COLO829 (cell line): ENCODE measurements around the gene C1QB.

Experiments
- DNase-seq: peaks from one replicate; pipeline ENCODE4 v3.0.0; 2012; ENCODE audit warnings: low spot score

The C1QB gene

DNA sequence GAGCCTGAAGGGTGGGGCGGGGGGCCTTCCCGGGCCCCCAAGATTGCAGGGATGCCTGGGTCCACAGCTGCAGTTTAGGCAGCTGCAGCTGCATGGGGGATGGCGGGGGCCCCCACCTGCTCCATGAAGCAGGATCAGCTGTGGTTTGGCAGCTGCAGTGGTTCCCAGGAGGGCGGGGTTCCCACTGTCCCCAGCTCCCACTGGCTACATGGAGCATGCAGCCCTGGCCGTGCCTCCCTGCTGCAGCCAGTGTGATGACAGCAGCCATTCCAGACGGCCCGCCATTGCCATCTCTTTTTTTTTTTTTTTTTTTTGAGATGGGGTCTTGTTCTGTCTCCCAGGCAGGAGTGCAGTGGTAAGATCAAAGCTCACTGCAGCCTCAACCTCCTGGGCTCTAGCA lies 17.6 kb upstream of the C1QB start:
- no peak for DNase-seq

DNA sequence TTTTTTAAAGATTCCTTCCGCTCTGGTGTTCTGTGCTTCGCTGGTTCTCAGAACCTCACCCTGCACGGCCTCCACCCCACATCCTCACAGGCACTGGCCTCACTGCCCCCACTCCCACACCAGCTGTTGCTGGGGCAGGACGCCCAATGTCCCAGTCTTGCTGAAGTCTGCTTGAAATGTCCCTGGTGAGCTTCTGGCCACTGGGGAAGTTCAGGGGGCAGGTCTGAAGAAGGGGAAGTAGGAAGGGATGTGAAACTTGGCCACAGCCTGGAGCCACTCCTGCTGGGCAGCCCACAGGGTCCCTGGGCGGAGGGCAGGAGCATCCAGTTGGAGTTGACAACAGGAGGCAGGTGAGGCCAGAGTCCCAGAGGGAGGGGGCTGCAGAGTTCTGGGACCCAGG lies 16.7 kb upstream of the C1QB start, which contains the start of gene C1QA:
Gene C1QA, plus strand, starts transcription at position 276 of the 400 bp plus-strand sequence. CDS start 989 bp downstream, outside the sequence.
- no peak for DNase-seq

DNA sequence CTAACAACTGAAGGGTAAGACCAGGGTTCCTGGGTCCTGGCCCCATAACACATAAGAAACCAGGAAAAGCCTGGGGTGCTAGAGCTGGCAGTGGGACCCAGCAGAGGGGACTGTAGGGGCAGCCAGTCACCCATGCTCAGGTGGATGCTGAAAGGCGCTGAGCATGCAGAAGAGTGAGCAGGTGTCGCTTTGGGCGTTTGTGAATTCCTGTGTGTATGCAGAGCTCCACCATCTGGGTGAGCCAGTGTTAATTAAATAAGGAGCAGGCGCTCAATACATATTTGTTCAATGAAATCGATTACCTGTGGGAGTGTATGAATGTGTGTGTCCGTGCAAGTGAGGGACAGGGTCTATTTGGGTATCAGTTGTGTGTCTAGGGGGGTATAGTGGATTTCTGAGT lies 16.1 kb upstream of the C1QB start:
- no peak for DNase-seq

DNA sequence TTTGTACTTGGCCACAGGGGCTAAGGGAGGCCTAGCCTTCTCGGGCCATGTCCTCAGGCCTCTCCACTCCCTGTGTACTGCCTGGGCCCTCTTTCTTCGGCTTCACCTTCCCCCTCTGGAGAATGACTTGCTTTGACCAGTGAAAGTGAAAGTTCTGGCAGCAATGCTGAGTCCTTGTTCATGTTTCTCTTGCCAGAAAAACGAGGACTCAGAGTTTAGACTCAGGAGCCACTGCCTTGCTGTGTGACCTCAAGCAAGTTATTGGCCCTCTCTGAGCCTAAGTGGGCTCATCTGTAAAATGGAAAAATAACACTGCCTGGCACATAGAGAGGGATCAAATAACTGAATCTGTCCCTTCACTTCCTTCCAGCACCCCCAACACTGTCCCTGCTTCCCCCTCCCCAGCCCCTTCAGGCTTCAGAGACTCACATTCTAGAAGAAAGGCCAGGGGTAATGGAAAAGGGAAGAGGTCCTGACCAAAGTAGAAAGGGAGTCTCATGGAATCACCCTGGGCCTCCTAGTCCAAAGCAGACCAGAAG lies 15.1 kb upstream of the C1QB start:
- no peak for DNase-seq

DNA sequence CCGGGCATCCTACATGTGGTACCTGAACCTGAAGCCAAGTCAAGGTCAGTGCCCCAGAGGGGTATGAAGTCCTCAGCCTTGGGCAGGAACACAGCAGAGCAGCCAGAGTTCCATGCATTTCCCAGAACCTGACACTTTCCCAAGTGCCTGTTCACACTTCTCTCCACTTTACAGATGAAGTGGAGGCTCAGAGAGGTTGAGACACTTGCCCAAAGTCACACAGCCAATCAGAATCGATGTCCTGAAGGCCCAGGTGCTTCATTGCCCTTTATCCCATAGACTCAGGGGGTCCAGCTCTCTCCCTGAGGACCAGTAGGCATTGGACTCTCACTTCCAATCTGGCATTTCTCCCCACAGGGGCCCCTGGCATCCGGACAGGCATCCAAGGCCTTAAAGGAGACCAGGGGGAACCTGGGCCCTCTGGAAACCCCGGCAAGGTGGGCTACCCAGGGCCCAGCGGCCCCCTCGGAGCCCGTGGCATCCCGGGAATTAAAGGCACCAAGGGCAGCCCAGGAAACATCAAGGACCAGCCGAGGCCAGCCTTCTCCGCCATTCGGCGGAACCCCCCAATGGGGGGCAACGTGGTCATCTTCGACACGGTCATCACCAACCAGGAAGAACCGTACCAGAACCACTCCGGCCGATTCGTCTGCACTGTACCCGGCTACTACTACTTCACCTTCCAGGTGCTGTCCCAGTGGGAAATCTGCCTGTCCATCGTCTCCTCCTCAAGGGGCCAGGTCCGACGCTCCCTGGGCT lies 14.4 kb upstream of the C1QB start:
- DNase-seq: no peak

DNA sequence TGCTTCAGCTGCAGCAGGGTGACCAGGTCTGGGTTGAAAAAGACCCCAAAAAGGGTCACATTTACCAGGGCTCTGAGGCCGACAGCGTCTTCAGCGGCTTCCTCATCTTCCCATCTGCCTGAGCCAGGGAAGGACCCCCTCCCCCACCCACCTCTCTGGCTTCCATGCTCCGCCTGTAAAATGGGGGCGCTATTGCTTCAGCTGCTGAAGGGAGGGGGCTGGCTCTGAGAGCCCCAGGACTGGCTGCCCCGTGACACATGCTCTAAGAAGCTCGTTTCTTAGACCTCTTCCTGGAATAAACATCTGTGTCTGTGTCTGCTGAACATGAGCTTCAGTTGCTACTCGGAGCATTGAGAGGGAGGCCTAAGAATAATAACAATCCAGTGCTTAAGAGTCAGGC lies 13.8 kb upstream of the C1QB start:
- no peak for DNase-seq

DNA sequence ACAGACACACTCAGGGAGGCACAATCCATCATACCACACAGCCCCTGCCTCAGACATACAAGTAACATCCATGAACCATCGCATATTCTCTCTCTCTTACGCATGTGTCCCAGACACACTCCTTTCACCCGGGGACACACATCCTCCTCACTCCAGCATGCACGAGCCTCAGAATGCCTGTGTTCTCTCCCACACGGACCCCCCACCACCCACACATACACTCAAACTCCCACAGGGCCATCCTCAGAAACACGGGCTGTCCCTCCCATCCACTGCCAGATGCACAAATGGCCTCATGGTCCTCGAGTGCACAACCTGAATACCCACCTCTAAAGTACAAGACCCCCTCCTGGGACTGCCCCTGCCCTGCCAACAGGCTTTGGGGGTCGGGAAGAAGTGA lies 11.8 kb upstream of the C1QB start:
- no peak for DNase-seq

DNA sequence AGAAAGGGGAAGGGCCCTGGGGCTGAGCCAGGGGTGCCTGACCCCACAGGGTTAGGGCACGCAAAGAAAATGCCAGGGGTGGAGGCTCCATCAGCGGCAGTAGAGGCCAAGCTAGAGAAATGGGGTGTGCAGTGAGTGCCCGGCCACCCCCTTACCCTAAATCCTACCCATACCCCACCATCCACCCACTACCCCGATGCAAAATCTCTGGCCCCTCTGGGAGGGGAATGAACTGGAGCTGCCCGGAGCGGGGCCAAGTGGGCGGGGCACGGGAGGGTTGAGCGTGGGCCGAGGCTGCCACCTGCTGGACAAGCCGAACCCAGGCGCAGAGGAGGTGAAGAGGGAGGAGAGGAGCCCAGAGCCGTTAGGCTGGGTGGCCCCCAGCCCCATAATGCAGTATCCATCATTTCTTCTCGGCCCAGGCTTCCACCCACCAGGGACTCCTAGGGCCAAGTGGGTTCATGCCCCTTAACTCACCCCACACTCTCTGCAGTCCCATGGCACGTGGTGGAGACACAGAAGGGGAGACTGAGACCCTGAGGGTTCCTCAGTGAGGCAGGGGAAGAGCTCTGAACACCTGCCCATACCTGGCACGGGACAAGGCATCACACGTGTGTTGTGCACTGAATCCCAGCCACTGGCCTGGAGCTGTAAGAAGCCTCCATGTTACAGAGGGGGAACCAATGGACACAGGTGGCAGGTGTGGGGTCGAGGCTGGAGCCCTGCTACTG lies 11.0 kb upstream of the C1QB start:
- DNase-seq: peak; percentile 28

DNA sequence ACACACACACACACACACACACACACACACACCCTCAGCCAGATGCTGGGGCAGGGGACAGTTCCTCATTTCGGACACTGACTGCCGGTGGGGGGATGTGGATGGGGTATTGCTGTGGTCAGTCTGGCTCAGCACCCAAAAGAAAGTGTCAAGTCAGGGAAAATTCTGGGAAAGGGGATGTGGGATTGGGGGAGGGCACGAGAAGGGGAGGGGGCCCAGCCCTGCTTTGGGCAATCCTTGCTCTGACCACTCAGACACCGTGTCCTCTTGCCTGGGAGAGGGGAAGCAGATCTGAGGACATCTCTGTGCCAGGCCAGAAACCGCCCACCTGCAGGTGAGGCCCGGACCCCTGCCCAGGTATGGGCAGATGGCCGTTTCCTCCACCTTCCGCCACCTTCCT lies 9.7 kb upstream of the C1QB start, which contains the start of gene C1QC:
Gene C1QC, plus strand, starts transcription at position 253 of the 400 bp plus-strand sequence. CDS start 391 bp downstream, outside the sequence.
- no peak for DNase-seq

DNA sequence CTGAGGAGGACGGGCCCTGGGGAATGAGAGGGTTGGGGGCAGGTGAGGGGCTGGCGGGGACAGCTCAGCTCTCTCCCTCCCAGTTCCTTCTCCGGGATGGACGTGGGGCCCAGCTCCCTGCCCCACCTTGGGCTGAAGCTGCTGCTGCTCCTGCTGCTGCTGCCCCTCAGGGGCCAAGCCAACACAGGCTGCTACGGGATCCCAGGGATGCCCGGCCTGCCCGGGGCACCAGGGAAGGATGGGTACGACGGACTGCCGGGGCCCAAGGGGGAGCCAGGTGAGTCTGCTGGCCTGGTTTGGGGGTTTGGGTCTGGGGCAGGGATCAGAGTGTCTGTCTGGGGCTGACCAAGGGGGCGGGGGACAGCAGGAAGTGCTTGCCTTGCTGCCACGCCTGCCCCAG lies 9.1 kb upstream of the C1QB start:
- no peak for DNase-seq

DNA sequence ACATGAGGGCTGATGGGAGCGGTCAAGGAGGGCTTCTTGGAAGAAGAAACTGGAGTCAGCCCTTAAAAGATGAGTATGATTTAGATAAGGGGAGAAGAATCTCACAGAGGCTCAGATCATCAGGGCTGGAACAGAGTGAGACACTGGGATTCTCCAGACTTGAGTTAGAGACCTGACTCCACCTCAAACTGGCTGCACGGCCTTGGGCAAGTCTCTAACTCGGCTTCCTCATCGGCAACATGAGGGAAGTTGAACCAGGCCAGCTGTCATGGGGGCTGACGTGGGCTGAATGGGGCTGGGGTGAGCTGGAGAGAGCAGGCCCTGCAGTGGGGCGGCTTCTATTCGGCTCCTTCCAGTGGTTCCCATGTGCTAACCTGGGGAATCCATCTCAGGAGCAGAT lies 7.1 kb upstream of the C1QB start:
- no peak for DNase-seq

DNA sequence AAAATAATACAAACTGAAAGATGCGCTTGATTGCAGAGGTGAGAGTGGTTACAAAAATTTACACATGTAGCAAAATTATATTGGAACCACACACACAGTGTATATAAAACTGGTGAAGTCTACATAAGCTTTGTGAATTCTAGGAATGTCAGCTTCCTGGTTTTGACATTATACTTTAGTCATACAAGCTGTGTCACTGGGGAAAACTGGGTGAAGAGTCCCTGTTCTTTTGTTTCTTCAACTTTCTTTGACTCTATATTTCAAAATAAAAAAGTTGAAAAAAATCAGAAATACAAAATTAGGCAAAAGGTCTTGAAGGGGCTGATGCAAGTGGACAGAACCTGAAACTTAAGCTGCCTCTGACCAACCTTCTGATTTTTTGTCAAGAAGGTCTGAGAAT lies 6.7 kb upstream of the C1QB start:
- DNase-seq: no peak

DNA sequence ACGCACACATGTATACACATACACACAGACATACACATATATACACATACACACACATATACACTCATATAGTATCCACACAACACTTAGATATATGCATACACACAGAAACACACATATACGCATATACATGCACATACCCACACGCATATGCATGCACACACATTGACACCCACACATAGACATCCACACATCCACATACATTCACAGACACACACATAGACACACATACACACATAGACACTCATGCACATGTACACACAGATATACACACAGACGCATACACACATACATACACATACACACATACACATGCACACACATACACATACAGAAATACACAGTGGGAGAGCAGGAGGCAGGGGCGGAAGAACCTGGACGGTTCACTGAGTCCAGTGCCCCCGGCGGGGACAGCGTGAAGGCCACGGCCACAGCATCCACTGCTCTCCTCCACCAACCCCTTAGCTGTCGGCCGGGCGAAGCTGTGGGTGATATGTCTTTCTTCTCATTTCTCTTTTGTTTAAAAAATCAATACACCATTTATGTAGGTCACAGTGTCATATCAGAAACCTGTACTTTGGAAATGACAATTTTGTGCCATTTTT lies 2.8 kb upstream of the C1QB start:
- no peak for DNase-seq

DNA sequence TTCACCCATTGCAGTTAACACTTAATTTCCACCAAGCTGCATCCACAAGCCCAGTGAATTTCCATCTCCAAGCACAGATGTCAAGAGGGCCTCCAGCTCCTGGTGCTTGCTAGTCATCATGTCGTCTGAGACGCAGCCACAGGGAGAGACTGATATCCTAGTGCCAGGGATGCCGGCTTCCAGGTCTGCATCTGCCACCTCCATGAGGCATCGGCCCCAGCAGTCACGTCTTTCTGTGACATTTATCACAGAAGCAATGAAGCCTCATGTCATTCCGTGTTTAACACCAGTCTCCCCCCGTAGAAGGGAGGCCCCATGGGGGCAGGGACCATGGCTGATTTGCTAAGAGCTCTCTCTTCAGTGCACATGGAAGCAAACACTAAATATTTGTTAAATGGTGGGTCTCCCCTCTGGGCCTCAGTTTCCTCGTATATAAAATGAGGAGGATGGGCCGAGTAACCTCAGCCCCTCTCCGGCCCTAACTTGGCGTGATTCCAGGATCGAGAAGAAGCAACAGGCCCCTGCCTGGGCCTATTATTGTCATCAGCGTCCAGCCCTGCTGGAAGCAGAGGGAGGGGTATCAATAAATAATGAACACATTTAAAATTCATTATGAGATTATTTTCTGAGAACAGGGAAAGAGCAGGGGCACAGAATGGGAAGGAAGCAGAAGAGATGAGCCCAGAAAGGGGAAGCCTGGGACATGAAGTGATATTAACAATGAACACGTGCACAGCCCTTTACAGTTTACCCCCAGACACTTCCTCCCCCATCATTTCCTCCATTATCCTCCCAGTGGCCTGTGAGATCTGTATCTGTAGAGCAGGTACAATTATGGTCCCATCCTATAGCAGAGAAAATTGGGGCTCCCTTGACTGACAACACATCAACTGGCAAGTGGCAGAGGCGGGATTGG lies 837 bp upstream of the C1QB start:
- no peak for DNase-seq

DNA sequence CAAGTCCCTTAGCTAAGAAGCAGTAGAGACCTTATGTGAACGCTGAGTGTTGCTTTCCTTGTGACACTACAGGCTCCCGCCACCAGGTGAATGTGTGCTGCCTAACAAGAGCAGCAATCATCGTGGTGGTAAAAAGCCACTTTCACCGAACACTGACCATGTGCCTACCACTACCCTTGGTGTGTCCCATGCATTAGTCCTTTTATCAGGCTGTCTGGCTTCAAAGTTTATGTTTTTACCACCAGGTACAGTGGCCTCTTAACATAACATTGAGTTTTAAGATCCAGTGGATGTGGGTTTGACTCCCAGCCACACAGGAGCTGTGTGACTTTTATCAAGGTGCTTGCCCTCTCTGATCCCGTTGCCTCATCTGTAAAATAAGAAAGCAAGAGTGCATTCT lies 1.7 kb downstream of the C1QB start:
- DNase-seq: no peak

DNA sequence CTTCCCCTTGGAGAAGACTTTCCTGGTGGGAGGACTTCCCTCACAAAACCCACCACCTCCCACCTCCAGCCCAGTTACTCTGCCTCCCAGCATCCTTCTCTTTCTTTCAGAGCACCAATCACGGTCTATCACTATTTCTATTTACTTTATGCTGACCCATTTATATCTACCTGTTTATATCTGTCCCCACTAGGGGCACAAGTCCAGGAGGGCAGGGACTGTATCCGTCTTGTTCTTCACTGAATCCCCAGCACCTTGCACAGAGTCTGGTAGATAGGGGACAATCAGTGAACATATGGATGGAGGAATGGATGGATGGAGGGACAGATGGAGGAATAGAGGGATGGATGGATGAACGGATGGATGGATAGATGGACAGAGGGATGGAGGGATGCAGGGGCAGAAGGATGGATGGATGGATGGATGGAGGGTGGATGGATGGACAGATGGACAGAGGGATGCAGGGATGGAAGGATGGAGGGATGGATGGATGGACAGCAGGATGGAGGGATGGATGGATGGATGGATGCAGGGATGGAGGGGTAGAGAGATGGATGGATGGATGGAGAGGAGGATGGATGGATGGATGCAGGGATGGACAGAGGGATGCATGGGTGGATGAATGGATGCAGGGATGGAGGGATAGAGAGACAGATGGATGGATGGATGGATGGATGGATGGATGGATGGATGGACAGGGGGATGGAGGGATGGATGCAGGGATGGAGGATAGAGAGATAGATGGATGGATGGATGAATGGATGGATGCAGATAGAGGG lies 5.5 kb downstream of the C1QB start:
- no peak for DNase-seq

DNA sequence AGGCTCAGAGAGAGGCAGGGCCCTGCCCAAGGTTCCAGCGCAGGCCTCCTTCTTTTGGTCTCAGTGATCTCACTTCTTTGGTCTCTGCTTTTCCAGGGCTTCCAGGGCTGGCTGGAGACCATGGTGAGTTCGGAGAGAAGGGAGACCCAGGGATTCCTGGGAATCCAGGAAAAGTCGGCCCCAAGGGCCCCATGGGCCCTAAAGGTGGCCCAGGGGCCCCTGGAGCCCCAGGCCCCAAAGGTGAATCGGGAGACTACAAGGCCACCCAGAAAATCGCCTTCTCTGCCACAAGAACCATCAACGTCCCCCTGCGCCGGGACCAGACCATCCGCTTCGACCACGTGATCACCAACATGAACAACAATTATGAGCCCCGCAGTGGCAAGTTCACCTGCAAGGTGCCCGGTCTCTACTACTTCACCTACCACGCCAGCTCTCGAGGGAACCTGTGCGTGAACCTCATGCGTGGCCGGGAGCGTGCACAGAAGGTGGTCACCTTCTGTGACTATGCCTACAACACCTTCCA lies 7.7 kb downstream of the C1QB start:
- DNase-seq: no peak

DNA sequence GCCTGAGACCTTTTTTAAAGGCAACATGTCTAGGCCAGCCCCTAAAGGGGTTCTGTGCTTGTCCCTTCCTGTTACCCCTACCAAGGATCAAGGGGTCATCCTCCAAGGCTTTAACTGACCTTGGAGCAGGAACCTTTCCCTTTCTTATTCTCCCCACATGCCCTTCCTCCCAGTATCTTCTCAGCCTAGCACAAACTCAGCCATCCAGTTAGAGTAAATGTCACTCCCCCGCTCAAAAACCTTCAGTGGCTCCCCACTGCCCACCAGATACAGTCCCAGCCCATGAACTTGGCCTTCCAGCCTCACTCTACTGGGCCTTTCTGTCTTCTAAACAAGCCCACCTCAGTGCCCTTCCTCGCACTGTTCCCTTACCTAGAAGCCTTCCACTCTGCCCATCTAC lies 8.8 kb downstream of the C1QB start:
- no peak for DNase-seq

DNA sequence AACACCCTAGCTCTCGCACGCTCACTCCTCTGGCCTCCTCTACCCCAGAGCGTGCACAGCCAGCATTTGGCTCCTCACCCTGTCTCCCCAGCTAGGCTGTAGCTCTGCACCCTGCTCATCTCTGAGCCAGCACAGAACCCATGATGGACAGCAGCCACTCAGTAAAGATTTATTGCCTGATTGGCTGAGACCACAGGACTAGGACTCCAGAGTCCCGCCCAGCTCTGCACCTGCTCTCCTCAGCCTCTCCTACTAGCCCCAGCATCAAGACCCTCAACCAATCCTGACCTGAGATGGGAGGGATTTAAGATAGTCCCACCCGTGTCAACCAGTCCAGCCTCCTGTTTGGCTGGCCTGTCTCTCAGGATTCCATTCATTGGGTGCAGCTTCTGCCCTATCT lies 9.3 kb downstream of the C1QB start:
- DNase-seq: no peak

DNA sequence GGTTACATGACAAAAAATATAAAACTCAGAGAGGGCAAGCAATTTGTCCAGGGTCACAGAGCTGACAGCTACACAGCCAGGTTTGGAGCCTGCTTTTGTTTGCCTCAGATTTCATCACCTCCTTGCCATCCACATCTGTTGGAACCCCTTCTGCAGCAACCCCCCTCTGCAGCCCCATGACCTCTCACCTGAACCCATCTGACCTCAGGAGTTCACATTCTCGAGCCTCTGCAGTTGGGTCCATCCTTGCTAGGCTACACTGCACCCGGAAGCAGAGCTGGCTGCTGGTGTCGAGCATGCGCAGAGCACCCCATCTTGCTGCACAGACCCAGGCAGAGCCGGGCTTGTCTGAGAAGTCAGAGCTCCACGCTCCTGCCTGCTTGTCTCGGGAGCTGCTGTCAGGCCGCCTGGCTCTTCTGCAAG lies 10.0 kb downstream of the C1QB start:
- DNase-seq: no peak

DNA sequence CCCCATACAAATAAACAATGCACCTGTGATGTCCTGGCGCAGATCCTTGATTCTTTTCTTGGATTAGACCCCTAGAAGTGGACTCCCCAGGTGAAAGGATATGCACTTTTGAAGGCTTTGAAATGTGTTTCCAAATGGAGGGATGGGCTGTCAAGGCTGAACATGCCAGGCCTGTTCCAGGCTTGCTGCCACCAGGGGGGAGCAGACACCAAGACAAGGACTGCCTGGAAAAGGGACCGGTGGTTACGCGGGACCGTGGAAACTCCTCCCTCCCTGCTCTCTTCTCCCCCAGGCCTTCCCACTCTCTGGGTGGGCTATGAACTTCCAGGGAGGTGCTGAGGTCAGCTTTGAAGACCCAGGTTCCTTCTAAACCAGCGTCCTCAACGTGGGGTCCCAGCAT lies 12.7 kb downstream of the C1QB start:
- DNase-seq: no peak
